Neural cell (in vitro differentiated cells): ENCODE data around the gene MDM1. TPM values are rescaled to one million over a fixed set of nuclear protein-coding genes. Genes with fewer than 3 reads are reported as not detected.

Experiments used
- H2AFZ ChIP-seq: fragments of 200-600, 300-800 bp; sonication (generic), shearing (Covaris generic); 2 replicates; pipeline ENCODE4 v1.6.0; 2014; ENCODE audit warnings: low read depth, mild to moderate bottlenecking, antibody characterized with exemption, low read length, moderate library complexity
- H3F3A ChIP-seq: fragments of 200-600 bp; shearing (Covaris generic); 2 replicates; pipeline ENCODE4 v1.6.1; 2016; ENCODE audit warnings: mild to moderate bottlenecking, moderate library complexity, mixed read lengths, antibody characterized with exemption, low read length; ENCODE audit not compliant: insufficient read depth, poor library complexity, severe bottlenecking
- H3K27ac ChIP-seq: fragments of 200-600, 300-800 bp; sonication (generic), shearing (Covaris generic); 2 replicates; pipeline ENCODE4 v1.5.1; 2014; ENCODE audit warnings: mild to moderate bottlenecking, low read length, moderate library complexity
- H3K27me3 ChIP-seq: fragments of 300-800, 200-600 bp; sonication (generic), shearing (Covaris generic); 2 replicates; pipeline ENCODE4 v1.6.0; 2014; ENCODE audit warnings: mild to moderate bottlenecking, low read depth, low read length, moderate library complexity; ENCODE audit not compliant: insufficient read depth
- H3K36me3 ChIP-seq: fragments of 300-800, 200-600 bp; sonication (generic), shearing (Covaris generic); 2 replicates; pipeline ENCODE4 v1.5.1; 2014; ENCODE audit warnings: mild to moderate bottlenecking, antibody characterized with exemption, low read length, moderate library complexity; ENCODE audit not compliant: insufficient read depth
- H3K4me2 ChIP-seq: fragments of 300-800, 200-600 bp; sonication (generic), shearing (Covaris generic); 2 replicates; pipeline ENCODE4 v1.6.0; 2014; ENCODE audit warnings: mild to moderate bottlenecking, low read length
- H3K4me3 ChIP-seq: fragments of 300-800, 200-600 bp; sonication (generic), shearing (Covaris generic); 2 replicates; pipeline ENCODE4 v1.5.1; 2014; ENCODE audit warnings: mild to moderate bottlenecking, low read length, moderate library complexity
- H3K79me2 ChIP-seq: fragments of 200-600 bp; shearing (Covaris generic); replicated peaks from 2 replicates; pipeline ENCODE4 v1.6.0; 2014; ENCODE audit warnings: mild to moderate bottlenecking, low read length, moderate library complexity; ENCODE audit not compliant: insufficient read depth
- H3K9ac ChIP-seq: fragments of 300-800, 200-600 bp; sonication (generic), shearing (Covaris generic); 2 replicates; pipeline ENCODE4 v1.6.1; 2016; ENCODE audit warnings: mild to moderate bottlenecking, low read length, mixed read lengths
- H3K9me2 ChIP-seq: fragments of 200-600 bp; shearing (Covaris generic); 2 replicates; pipeline ENCODE4 v1.6.1; 2016; ENCODE audit warnings: mild to moderate bottlenecking, low read length, mixed read lengths; ENCODE audit not compliant: insufficient read depth
- H3K9me3 ChIP-seq: fragments of 200-600, 300-800 bp; sonication (generic), shearing (Covaris generic); 2 replicates; pipeline ENCODE4 v1.6.1; 2016; ENCODE audit warnings: mild to moderate bottlenecking, mixed run types, low read length, moderate library complexity, mixed read lengths
- H4K20me1 ChIP-seq: fragments of 200-600 bp; shearing (Covaris generic); 2 replicates; pipeline ENCODE4 v1.6.1; 2016; ENCODE audit warnings: mild to moderate bottlenecking, mixed run types; ENCODE audit not compliant: insufficient read depth
- EP300 ChIP-seq: fragments of 450-650 bp; conservative IDR thresholded peaks from 2 replicates; pipeline ENCODE4 v1.6.1; 2014; ENCODE audit warnings: antibody characterized with exemption, mild to moderate bottlenecking, moderate library complexity; ENCODE audit not compliant: poor library complexity, severe bottlenecking
- EZH2 ChIP-seq: fragments of 200-600, 300-800 bp; shearing (Covaris generic), sonication (generic); IDR thresholded peaks from 2 replicates; pipeline ENCODE4 v1.6.1; 2014; ENCODE audit warnings: antibody characterized with exemption, low read length, borderline replicate concordance, mild to moderate bottlenecking; ENCODE audit not compliant: insufficient read depth, poor library complexity, severe bottlenecking
- MXI1 ChIP-seq: fragments of 450-650 bp; conservative IDR thresholded peaks from 2 replicates; pipeline ENCODE4 v1.6.1; 2014; ENCODE audit warnings: antibody characterized with exemption, mild to moderate bottlenecking; ENCODE audit not compliant: poor library complexity, severe bottlenecking
- POLR2AphosphoS5 ChIP-seq: IDR thresholded peaks from 2 replicates; pipeline ENCODE4 v1.6.1; 2012
- RAD21 ChIP-seq: fragments of 450-650 bp; conservative IDR thresholded peaks from 2 replicates; pipeline ENCODE4 v1.6.1; 2014; ENCODE audit warnings: antibody characterized with exemption, mild to moderate bottlenecking, moderate library complexity
- SMC3 ChIP-seq: fragments of 450-650 bp; conservative IDR thresholded peaks from 2 replicates; pipeline ENCODE4 v1.6.1; 2014; ENCODE audit warnings: antibody characterized with exemption, mild to moderate bottlenecking, moderate library complexity; ENCODE audit not compliant: poor library complexity
- TAF1 ChIP-seq: IDR thresholded peaks from 2 replicates; pipeline ENCODE4 v1.6.1; 2012; ENCODE audit warnings: low read depth
- polyA plus RNA-seq: library from polyadenylated mRNA; depleted of rRNA; stranded (reverse); fragments of >200 nt; gene quantifications from 2 replicates; pipeline ENCODE4 v1.2.3, GENCODE V29; 2014
- TF ChIP-seq, protein P1 (sequence below): fragments of 450-650 bp; IDR thresholded peaks from 2 replicates; pipeline ENCODE4 v1.5.1; 2014; ENCODE audit warnings: antibody characterized with exemption, mild to moderate bottlenecking, moderate library complexity; ENCODE audit not compliant: poor library complexity, severe bottlenecking
- TF ChIP-seq, protein P2 (sequence below): IDR thresholded peaks from 2 replicates; pipeline ENCODE4 v1.6.1; 2012; ENCODE audit warnings: borderline replicate concordance

The MDM1 gene
- polyA plus RNA-seq, 1 donor from 2014 or later = 35.5 TPM

DNA sequence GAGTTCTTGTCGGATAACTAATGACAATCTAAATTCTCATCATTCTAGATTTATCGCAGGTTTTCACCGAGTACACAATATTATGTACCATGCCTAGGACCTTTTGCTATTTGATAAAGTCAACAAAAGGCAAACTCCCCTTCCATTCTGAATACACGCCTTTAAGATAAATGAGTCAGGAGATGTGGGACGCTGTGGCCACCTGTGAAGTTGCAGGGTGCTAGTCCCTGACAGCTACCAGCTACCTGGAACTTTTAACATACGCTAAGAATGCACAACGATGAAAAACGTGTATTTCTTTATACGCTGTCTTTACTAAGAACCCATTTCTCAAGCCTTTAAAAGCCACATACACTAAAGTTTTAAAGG is 678 bp downstream of the MDM1 start:
- Histone ChIP-seq H3K27me3 (no peaks in the 10 kb centered on the region), H3F3A (no peaks in the 10 kb centered on the region), H3K4me3 (peak overlapping the region; percentile 89), H3K9me2 (no peaks in the 10 kb centered on the region), H3K9ac (peak overlapping the region; percentile 64), H4K20me1 (no peaks in the 10 kb centered on the region), H3K9me3 (no peaks in the 10 kb centered on the region), H2AFZ (peak overlapping the region; percentile 86), H3K27ac (peak overlapping the region; percentile 42), H3K36me3 (no peaks in the 10 kb centered on the region), H3K4me2 (peak overlapping the region; percentile 99), H3K79me2 (no peaks in the 10 kb centered on the region)
- TF ChIP-seq, protein P1, sequence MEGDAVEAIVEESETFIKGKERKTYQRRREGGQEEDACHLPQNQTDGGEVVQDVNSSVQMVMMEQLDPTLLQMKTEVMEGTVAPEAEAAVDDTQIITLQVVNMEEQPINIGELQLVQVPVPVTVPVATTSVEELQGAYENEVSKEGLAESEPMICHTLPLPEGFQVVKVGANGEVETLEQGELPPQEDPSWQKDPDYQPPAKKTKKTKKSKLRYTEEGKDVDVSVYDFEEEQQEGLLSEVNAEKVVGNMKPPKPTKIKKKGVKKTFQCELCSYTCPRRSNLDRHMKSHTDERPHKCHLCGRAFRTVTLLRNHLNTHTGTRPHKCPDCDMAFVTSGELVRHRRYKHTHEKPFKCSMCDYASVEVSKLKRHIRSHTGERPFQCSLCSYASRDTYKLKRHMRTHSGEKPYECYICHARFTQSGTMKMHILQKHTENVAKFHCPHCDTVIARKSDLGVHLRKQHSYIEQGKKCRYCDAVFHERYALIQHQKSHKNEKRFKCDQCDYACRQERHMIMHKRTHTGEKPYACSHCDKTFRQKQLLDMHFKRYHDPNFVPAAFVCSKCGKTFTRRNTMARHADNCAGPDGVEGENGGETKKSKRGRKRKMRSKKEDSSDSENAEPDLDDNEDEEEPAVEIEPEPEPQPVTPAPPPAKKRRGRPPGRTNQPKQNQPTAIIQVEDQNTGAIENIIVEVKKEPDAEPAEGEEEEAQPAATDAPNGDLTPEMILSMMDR = peak; percentile 7
- TF ChIP-seq POLR2AphosphoS5 = no peak
- TF ChIP-seq, protein P2, sequence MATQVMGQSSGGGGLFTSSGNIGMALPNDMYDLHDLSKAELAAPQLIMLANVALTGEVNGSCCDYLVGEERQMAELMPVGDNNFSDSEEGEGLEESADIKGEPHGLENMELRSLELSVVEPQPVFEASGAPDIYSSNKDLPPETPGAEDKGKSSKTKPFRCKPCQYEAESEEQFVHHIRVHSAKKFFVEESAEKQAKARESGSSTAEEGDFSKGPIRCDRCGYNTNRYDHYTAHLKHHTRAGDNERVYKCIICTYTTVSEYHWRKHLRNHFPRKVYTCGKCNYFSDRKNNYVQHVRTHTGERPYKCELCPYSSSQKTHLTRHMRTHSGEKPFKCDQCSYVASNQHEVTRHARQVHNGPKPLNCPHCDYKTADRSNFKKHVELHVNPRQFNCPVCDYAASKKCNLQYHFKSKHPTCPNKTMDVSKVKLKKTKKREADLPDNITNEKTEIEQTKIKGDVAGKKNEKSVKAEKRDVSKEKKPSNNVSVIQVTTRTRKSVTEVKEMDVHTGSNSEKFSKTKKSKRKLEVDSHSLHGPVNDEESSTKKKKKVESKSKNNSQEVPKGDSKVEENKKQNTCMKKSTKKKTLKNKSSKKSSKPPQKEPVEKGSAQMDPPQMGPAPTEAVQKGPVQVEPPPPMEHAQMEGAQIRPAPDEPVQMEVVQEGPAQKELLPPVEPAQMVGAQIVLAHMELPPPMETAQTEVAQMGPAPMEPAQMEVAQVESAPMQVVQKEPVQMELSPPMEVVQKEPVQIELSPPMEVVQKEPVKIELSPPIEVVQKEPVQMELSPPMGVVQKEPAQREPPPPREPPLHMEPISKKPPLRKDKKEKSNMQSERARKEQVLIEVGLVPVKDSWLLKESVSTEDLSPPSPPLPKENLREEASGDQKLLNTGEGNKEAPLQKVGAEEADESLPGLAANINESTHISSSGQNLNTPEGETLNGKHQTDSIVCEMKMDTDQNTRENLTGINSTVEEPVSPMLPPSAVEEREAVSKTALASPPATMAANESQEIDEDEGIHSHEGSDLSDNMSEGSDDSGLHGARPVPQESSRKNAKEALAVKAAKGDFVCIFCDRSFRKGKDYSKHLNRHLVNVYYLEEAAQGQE = no peak
- no peak for TF ChIP-seq MXI1

DNA sequence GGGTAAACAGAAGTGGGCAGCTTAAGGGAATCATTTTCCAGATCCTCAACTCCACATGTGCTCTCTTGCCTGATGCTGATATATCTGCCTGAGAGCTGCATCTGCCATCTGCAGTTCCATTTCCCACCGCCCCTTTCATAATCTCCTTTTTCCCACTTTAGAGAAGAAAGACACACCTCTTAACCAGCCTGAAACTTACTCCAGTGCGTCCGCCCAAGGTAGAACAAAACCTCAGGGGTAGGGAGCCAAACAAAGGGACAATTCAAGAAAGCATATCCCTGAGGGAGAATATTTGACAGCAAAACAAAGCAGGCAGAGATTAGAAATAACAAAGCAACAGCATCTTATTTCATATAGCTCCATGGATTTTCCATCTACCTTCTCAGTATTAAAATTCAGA is 4.3 kb downstream of the MDM1 start:
- Histone ChIP-seq H2AFZ (no peak overlapping the region), H3K36me3 (no peaks in the 10 kb centered on the region), H4K20me1 (no peaks in the 10 kb centered on the region), H3K9me2 (no peaks in the 10 kb centered on the region), H3K4me3 (no peak overlapping the region), H3K27me3 (no peaks in the 10 kb centered on the region), H3K79me2 (no peaks in the 10 kb centered on the region), H3K4me2 (no peak overlapping the region), H3K9ac (no peak overlapping the region), H3F3A (no peaks in the 10 kb centered on the region), H3K27ac (no peak overlapping the region), H3K9me3 (no peaks in the 10 kb centered on the region)
- TF ChIP-seq RAD21 (peak; percentile 30), TAF1 (no peak)

DNA sequence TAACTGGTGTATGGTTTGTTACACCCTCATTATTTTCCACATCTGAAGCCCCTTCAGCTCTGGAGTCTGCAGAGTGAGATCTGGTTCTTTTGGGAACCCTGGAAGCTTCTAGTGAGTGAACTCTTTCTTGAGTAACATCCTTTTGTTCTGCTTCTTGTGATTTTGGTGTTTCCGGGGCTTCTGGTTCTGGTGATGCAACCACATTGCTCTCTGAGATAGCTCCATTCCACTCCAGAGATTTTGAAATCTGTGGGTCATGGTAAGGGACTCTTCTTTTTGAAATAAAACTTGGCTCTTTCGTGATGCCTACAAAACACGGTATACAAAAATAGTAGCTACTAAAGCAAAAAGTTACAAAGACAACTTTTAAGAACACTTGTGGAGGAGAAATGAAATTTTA is 5.4 kb downstream of the MDM1 start:
- no peak overlapping the region for H3K9ac ChIP-seq
- H3K9me2 ChIP-seq = no peaks in the 10 kb centered on the region
- H3K4me3 ChIP-seq = no peak overlapping the region
- H3K27ac ChIP-seq = no peak overlapping the region
- H3K4me2 ChIP-seq = no peak overlapping the region
- no peaks in the 10 kb centered on the region for H3F3A ChIP-seq
- no peaks in the 10 kb centered on the region for H3K27me3 ChIP-seq
- H4K20me1 ChIP-seq = no peaks in the 10 kb centered on the region
- H3K36me3 ChIP-seq = no peaks in the 10 kb centered on the region
- H3K9me3 ChIP-seq = no peaks in the 10 kb centered on the region
- no peak for TF ChIP-seq TAF1
- TF ChIP-seq, protein P1 = no peak
- TF ChIP-seq POLR2AphosphoS5 = no peak
- TF ChIP-seq EP300 = no peak
- no peak for TF ChIP-seq EZH2
- TF ChIP-seq, protein P2 = no peak
- TF ChIP-seq RAD21 = no peak
- TF ChIP-seq SMC3 = no peak
- TF ChIP-seq MXI1 = no peak
- H2AFZ ChIP-seq = no peak overlapping the region
- H3K79me2 ChIP-seq = no peaks in the 10 kb centered on the region
